HG03039 (cell line): ENCODE measurements around the gene ACER2.

Source experiments
- ATAC-seq: cut with Tn5 transposase; IDR thresholded peaks from one replicate; pipeline ENCODE4 v1.9.1; 2021; ENCODE audit warnings: mild to moderate bottlenecking, moderate library complexity; ENCODE audit not compliant: unreplicated experiment

ACER2 gene

DNA sequence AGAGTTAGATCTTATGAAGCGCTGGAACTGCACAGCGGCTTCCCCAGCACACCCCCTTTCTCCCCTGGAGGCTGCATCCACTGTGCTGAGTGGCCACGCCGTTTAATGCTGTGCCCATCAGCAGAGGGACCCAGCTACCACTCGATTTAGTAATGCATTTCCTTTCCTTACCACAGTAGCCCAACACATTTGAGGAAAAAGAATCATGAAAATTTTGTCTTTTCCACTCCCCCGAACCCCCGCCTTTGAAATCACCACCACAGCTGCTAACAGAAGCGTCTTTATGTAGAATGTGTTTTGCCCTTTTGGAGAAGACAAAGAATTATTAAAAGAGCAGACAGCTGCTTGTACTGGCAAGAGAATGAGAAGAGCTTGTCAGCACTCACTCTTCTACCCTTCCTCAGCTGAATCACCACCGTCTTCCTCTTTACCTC is 73.2 kb downstream of the ACER2 start:
- ATAC-seq: no peak

DNA sequence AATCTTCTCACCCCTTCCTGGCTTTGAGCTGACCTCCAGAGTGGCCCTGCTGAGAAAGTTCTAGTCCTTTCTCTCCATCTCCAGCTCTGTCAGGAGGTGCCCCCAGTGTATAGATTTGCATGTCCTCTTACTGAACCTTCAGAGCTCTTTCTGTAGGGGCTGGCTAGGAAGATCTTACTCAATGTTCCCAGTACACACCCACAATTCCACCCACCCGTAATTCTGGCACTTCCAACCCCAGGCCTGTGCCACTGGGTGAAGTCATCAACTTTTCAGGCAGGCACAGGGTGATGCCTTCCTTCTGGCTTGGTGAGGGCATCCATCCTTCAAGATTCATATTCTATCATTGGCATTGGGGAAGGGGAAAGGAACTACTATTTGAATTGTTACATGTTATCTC is 75.9 kb downstream of the ACER2 start:
- ATAC-seq: no peak

DNA sequence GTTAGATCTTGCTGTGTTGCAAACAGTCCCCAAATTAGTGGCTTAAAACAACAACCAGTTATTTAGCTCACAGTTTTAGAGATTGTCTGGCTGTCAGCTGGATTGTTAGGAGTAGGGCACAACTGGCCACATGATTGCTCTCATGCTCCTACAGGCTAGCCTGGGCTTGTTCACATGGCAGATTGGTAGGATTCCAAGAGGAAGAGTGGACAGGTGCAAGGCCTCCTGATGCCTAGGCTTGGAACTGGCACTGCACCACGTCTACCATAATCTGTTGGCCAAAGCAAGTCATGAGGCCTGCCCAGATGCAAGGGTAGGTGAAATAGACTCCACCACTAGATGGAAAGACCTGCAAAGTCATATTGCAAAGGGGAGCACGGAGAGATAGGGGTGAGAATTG is 76.4 kb downstream of the ACER2 start:
- no peak for ATAC-seq

DNA sequence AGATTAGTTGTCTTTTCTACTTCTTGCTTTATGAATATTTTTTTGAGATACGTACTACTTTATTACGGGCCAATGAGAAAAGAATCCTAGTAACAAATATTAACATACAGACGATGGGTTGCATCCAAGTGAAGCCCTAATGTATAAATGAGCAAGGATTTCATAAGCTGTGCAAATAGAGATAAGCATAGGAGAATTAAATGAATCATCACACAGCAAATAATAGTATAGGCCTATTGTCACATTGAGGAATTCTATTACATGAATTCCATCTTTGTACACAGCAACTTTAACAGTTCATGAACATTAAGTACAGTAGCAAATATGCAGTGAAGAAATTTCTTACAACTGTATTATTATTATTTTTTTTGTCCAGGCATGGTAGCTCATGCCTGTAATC is 78.0 kb downstream of the ACER2 start:
- ATAC-seq: no peak

DNA sequence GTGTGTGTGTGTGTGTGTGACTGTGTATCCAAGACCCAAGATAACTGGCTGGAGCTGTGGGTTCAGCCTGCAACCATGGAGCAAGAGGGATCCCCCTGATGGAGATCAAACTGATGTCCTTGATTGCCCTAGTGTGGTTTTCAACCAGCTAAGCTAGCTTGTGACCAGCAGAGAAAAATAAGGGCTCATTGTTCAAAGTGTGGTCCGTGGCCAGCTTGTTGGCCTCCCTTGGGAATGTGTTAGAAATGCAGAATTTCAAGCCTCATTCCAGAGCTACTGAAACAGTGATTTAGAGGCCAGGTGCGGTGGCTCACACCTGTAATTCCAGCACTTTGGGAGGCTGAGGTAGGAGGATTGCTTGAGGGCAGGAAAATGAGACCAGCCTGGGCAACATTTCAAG is 79.9 kb downstream of the ACER2 start:
- no peak for ATAC-seq

DNA sequence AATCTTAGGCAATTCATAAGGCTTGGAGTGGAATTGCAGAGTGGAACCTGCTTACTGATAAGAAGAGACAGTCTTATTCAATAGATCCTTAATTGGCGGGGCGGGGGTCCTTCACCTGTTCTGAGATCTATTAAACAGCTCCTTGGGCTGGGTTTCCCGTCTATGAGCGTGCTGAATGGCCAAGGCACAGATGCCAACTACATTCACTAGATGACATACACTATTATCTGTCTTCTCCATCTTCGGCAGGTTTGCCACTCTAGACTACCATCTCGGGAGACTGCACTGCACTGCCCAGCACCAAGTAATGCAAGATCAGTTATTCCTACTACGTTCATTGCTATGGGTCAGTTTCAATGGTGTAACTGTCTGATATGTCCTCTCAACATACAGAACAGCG is 81.5 kb downstream of the ACER2 start:
- no peak for ATAC-seq

DNA sequence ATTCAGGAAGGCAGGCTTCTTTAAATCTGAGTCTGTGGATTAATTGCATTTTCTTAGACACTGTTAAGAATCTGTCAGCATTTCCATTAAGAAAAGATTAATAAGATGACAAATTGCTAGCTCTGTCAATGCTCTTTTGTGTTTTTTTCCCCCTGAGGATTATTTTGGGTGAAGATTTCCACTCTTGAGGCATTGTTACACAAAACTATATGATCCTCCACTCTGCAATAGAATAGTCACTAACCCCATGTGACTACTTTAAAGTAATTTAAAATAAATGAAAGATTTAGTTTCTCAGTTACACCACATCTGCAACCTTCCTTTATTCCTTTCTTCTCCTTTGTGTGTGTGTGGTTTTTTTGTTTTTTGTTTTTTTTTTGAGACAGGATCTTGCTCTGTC is 82.0 kb downstream of the ACER2 start:
- no peak for ATAC-seq

DNA sequence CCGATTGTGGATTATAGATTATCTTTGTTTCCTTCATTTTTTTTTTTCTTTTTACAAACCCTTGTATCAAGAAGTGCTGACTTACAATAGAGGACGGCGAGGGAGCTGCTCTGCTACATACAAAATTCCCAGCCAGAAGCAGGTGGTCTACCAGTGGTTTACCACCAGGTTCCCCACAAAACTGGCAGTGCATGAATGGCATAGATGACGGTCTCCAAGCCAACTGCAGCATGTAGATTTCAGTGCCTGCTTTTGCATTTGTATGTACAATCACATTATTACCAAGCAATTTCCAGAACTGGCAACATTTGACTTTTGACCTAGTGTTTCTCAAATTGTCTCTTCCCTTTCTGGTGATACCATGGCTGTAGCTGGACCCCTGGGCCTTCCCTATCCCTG is 84.0 kb downstream of the ACER2 start:
- ATAC-seq: no peak

DNA sequence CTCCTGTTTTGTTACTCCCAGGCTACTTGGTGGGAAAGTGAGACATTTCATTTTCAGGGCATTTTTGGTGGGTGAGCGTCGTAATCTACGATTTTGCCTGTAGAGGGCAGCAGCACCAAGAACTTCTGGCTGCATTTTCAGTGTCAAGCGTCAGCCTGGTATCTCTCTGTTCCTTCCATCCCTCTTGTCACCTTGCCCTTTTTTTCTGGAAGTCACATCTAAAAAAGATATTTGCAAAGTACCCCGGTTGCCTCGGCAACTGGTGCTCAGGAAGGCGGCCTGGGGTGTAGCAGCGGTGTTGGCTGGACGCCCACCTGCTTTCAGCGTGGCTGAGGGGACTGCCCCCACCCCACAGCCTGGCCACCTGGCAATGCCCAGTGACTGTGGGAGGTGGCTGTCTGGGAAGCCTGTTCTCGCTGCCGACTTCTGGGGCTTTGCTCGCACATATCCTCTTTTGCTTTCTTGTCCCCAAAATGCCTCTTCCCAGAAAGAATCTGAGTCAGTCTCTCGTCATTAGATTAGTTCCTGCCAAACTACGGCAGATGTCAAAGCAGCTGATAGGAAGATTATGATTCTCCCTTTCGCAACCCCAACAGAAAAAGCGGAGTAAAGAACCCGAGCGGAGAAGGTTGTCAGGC is 84.5 kb downstream of the ACER2 start:
- ATAC-seq: peak; percentile 47

DNA sequence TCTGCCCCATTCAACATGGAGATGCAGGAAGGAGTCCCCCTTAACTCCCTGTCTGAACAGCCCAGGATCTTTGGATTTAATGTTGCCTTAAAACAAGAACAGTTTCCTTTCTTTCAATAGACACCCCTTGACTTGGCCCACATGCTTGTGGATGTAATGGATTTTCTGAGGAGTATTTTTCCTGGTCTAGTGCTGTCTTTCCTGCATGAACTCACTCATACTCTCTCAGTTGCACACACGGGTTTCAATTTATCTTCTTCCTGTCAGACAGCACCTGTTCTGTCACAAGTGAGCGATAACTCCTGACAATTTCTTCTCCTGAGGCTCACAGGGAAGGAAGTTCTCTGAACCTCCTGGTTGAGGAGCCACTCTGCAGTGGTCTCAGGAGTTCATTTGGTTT is 85.1 kb downstream of the ACER2 start:
- no peak for ATAC-seq

DNA sequence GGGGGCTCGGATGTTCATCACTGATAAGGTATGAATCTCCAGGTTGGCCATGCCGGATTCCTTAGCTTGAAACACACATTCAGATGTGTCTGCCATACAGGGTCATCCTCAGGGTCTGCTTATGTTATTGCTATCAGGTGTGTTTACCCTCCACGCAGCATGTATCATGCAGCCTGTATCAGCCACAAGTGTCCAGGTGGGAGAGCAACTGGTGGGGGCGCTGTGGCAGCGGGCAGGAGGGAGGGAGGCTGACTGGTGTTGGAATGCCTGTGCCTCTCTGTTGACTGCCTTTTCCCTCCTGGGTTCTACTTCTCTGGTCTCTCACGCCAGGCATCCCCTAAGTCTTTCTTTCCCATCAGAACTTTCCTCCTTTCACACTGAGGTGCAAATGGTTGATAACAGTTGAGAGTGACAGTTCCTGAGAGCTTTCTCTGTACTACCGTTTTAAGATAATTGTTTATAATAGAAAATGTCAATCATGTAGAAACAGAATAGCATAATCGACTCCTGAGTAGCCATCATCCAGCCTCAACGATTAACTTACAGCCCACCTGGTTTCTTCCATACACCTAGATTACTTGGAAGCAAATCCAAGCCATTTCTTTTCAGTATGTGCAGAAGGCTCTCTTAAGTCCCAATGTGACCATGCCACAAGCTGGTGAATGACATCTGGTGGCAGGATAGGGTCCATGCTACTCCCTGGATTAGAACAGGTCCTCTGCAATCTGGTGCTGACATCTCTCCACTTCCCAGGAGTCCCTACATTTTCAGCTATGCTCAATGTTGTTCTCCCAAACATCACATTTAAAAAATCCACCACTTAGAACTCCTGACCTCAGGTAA is 86.6 kb downstream of the ACER2 start:
- no peak for ATAC-seq

DNA sequence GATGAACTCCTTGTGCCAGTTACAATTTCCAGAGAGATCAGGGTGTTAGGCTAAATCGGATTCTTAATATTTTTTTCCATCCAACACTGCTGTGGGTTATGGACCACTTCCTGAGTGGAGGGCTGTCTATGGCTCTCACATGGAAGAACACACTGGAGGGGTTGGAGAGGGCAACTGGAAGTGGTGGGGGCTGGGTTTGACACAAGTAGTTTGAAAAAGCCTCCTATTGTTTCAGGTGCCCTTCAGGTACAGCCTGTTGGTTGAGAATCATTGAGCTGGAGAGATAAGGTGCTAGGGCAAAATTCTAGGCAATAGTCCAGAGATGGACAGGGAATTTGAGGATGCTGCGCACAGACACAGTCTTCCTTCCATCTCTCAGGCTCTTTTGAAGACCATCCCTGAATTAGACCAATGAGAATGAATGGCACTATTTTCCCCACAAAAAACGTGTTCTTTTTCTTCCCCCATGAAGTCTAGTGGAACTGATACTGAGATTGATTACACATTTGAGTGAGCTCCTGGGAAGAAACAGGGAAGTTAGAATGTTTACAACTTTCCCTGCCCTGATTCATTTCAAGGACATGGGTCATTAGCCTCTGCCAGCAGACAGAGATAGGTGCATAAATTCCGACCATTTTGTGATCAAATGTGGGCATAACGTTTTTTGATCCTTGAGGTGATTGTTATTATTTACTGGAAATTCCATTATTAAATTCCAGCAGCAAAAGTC is 87.7 kb downstream of the ACER2 start:
- ATAC-seq: no peak

DNA sequence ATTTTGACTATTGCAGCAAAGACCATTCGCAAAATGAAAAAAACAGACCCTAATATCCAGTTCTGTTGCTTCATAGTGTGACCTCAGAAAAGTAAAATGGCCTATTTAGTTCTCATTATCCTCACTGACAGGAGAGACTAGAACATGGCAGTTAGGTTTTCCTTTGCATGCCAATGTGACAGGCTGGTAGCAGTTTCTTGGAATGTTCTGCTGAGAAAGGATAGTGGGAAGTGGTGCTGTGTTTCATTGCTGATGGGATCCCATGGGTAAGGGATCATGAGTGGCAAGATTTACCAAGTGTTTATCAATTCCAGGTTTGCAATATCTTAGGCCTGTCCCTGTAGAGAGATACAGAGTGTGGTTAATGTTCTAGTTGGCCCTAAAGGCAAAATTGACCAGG is 88.5 kb downstream of the ACER2 start:
- no peak for ATAC-seq

DNA sequence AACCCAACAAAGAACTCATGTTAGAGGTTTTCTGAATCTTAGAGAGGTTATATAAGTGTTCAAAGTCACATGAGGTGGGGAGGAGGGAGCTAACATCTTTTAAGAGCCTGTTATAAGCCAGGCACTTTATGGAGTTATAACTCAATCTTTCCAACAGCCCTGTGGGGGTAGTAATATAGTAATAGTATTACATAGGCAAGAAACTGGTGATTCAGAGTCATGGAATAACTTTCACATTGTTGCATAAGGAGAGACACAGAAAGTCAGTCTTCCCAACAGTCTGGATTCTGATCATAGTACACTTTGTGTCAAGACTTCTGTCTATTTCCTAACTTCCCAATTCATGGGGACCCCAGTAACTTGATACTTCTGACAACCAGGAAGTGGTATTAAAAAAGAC is 89.2 kb downstream of the ACER2 start:
- no peak for ATAC-seq
